GM19035 (cell line): ENCODE results near the gene INTS7.

ENCODE experiments used
- ATAC-seq: cut with Tn5 transposase; IDR thresholded peaks from one replicate; pipeline ENCODE4 v1.9.1; 2021; ENCODE audit not compliant: unreplicated experiment

Gene INTS7

GRCh38 chr1:212035123-212035834 is at the start of gene INTS7, which contains the start of gene DTL:
Gene INTS7, minus strand, starts transcription at chr1:212035557. Its CDS starts 120 bp downstream, at chr1:212035437.
Gene DTL, plus strand, starts transcription at chr1:212035748. Its CDS starts 143 bp downstream, at chr1:212035891.
- ATAC-seq: peak; percentile 77

- no peak for ATAC-seq
Measured at GRCh38 chr1:212082765-212083406, 47.5 kb upstream of the INTS7 start.

GRCh38 chr1:212078826-212079225 is 43.5 kb upstream of the INTS7 start:
- ATAC-seq: no peak

GRCh38 chr1:212077028-212077427 is 41.7 kb upstream of the INTS7 start:
- no peak for ATAC-seq

- ATAC-seq: no peak
Measured at GRCh38 chr1:212074856-212075255, 39.5 kb upstream of the INTS7 start.

GRCh38 chr1:212074313-212074712 is 39.0 kb upstream of the INTS7 start:
- ATAC-seq: no peak

- no peak for ATAC-seq
Measured at GRCh38 chr1:212073490-212073889, 38.1 kb upstream of the INTS7 start.

- ATAC-seq: no peak
Measured at GRCh38 chr1:212072047-212072446, 36.7 kb upstream of the INTS7 start.

- ATAC-seq: no peak
Measured at GRCh38 chr1:212070720-212071302, 35.5 kb upstream of the INTS7 start.

GRCh38 chr1:212067787-212068186 is 32.4 kb upstream of the INTS7 start:
- no peak for ATAC-seq

- ATAC-seq: no peak
Measured at GRCh38 chr1:212062832-212063438, 27.6 kb upstream of the INTS7 start.

GRCh38 chr1:212060632-212061472 is 25.5 kb upstream of the INTS7 start:
- no peak for ATAC-seq

- ATAC-seq: no peak
Measured at GRCh38 chr1:212055333-212055732, 20.0 kb upstream of the INTS7 start.

- ATAC-seq: no peak
Measured at GRCh38 chr1:212053993-212054392, 18.6 kb upstream of the INTS7 start.

GRCh38 chr1:212045981-212046380 is 10.6 kb upstream of the INTS7 start:
- ATAC-seq: no peak

- ATAC-seq: no peak
Measured at GRCh38 chr1:212044851-212045250, 9.5 kb upstream of the INTS7 start.

GRCh38 chr1:212042436-212042835 is 7.1 kb upstream of the INTS7 start:
- no peak for ATAC-seq

- no peak for ATAC-seq
Measured at GRCh38 chr1:212040629-212041412, 5.5 kb upstream of the INTS7 start.

- no peak for ATAC-seq
Measured at GRCh38 chr1:212039622-212040021, 4.3 kb upstream of the INTS7 start.

GRCh38 chr1:212037900-212038299 is 2.5 kb upstream of the INTS7 start:
- ATAC-seq: no peak
